Measurements from ENCODE around the gene SPINK9.
"Not testable (repeated sequence)": the region's sequence is repeated elsewhere in the genome, so short reads cannot be mapped to it uniquely, and the experiment has no call there.

The SPINK9 gene, protein sequence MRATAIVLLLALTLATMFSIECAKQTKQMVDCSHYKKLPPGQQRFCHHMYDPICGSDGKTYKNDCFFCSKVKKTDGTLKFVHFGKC

DNA sequence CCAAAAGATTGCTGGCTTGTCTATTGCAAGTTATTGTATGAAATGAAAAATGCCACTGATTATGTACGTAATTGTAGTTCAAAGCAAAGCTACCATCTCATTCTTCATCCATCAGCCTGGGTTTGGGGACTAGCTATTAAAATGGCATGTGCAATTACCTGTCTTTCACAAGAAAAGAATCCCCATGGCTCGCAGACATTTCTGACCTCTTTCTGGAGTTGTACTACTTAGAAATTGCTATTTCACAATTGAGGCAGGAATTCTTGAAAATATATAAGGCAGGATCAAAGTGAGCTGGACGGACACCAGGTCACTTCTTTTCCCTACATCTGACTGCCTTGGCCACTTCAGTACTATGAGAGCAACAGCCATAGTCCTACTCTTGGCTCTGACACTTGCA is at the start of gene SPINK9:
Gene SPINK9 (plus strand): TSS at position 301 of the 400 bp plus-strand sequence. CDS start 55 bp downstream, at position 356.
- no peak for FAIRE-seq

GRCh38 chr5:148290271-148291195 is 44.8 kb upstream of the SPINK9 start:
- FAIRE-seq = no peak

GRCh38 chr5:148297731-148298130 is 37.6 kb upstream of the SPINK9 start:
- no peak for FAIRE-seq

GRCh38 chr5:148306446-148306845 is 28.9 kb upstream of the SPINK9 start:
- FAIRE-seq = no peak

DNA sequence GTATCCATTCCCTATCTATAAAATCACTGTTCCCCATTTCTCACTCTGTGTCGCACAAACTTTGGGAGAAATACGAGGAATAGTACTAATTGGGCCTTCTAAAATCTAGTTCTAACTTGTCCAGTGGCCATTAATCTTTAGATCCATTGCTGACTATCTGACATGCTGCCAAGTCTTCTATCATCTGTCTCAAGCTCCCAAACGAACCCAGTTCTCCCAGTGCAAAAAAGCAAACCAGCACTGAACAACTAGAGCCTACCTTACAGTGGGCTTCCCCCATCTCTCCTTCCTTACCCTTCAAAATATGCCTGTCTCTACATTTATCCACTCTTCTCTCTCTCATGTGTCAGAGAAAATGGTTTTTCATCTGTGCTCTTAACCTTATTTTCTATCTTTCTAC is 26.3 kb upstream of the SPINK9 start:
- no peak for FAIRE-seq

DNA sequence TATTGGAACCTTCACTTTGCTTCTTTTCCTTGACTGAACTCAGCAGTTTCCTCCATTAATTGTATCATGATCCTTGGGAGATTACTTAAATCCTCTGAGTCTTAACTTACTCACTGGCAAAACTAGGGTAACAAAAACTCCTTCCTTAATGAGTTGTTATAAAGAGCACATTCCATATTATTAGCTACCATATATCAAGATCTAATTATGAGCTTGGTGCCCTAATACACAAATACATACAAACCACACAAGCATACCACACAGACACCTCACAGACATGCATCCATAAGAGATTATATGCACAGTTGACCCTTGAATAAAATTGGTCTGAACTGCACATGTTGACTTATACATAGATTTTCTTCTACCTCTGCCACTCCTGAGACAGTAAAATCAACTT is 25.6 kb upstream of the SPINK9 start:
- no peak for FAIRE-seq

DNA sequence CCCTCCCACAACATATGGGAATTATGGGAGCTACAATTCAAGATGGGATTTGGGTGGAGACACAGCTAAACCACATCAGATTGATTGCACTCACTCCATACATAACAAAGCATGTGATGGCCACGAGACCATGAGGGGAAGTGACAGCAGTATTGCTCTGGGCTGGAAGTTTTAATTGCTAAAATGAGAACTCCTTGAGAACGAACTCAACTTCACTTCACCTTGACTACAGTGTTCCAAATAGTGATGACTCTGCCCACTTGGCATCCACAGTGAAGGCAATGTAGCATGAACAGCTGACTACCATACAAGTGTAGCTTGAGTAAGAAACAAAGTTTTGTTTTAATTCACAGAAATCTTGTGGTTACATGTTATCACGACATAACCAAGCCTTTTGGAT is 23.9 kb upstream of the SPINK9 start:
- FAIRE-seq = no peak

DNA sequence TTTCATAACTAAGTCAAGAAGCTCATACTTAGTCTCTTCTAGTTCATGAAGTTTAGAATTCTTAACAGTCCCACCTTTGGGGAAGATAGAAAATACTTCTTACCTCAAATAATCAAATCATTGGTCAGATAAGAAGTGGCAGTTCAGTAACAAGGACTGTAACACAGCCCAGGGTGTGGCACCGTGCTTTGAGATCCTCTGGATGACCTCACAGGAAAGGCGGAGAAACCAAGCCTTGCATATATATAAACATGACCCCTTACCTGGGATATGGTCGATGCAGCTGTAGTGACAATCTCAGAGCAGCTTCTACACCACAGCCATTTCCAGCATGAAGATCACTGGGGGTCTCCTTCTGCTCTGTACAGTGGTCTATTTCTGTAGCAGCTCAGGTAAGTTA is 23.2 kb upstream of the SPINK9 start, which contains the start of gene SPINK7:
Gene SPINK7 (plus strand): TSS at position 271 of the 400 bp plus-strand sequence. CDS start 61 bp downstream, at position 332.
- FAIRE-seq = no peak

DNA sequence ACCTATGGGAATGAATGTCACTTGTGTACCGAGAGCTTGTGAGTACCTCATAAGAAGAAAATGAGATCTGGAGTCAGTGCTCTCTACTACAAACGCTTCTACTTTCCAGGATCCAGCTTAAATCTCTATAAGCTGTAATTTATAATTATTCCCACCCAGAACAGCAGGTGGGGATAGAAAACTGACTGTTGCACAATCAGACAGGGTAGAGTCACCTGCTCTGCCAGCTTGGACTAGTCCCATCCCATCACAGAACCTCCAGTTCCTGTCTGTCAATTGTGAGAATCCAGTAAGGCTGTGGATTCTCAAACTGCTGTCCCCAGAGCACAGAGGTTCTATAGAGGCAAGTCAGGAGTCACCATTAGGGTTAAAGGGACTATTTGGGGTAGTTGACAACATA is 21.2 kb upstream of the SPINK9 start:
- FAIRE-seq = no peak

- no peak for FAIRE-seq
Observed at GRCh38 chr5:148314731-148315130, 20.6 kb upstream of the SPINK9 start.

- FAIRE-seq = not testable (repeated sequence)
Observed at GRCh38 chr5:148320011-148320963, 15.1 kb upstream of the SPINK9 start.

- FAIRE-seq = no peak
Observed at GRCh38 chr5:148333262-148333849, 2.0 kb upstream of the SPINK9 start.

GRCh38 chr5:148336704-148337435 is 1.5 kb downstream of the SPINK9 start:
- no peak for FAIRE-seq

GRCh38 chr5:148342371-148343045 is 7.1 kb downstream of the SPINK9 start:
- FAIRE-seq = no peak

DNA sequence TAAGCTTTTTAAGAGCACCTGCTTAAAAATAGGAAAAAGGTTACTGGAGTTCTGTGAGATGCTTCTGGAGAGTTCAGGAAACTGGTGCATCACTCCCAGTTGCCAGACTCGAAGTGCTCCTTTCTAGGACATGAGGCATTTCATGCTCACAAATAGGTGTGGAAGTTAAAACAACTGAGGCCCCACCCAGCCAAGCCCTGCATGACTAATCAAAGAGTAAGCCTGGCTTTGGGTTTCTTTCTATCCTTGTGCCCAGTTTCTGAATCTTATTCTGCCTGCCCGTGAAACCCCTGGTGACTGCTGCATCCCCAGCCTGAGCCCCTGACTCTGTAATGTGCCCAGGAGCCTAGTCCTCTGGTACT is 7.7 kb downstream of the SPINK9 start:
- no peak for FAIRE-seq

DNA sequence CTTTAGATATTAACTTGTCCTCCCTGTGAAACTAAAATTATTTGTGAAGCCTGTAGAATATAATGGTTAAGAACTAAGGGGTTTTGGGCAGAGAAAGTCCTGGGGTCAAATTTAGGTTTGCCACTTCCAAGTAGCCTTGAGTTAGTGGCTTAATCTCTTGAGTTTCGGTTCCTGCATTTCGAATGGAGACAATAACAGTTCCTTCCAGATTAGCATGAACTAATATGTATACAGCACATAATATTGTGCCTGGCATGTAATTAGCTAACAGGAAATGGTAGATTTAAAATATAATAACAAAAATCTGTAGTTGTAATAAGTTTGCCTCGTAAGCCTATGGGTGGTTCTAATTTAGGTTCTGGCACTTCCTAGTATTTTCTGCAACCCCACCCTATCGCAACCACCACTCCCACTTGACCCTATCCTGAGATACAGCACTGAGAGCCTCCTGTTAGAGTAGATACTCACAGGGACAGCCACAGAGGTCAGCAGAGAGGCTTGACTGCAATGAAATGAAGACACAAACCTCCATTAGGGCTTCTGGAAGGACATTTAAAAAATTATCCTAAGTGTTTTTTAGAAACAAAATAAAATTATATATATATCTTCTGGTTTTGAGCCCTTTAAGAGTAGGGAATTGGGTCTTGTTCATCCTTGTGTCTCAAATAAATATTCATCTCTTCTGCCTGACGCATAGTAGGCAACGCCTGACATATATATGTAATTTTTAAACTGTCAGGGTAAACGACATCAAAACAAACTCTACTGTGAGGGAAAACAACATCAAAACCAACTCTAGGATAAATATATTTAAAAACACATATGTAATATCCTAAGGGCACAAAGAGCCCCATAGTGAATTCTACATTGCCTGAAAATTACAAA is 8.5 kb downstream of the SPINK9 start:
- FAIRE-seq = no peak

DNA sequence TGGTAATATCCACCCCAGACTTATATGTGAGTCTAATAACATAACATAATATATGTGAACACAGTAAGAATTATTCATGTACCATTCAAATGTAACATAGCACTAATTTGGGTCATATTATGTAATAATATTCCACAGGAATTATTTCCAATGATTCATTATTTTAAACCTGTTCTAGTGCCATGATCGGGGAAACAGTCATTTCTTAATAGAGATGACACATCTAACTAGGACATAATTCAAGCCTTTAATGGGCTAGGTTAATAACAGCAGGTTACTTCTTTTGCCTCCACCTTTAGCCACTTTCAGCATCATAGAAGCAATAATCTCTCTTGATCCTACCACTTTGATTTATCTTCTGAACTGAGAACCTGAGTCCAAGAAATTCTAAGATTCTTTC is 12.3 kb downstream of the SPINK9 start:
- no peak for FAIRE-seq

DNA sequence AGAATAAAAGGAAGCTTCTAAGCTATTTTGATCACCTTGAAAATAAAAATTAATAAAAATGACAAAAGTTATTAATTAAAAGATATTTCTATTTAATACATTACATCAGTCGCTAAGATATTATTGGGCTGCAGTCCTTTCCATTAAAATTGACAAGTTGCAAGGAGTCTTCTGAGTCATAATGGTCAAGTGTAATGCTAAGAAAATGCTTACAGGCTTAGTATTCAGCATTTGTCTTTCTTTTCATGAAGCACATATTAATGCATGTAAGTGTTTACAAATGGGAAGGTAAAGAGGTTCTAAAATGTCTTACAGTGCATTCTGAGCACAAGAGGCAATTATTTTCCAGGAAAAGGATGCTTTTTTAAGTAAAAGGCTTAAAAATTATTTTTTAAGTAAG is 17.3 kb downstream of the SPINK9 start:
- no peak for FAIRE-seq

DNA sequence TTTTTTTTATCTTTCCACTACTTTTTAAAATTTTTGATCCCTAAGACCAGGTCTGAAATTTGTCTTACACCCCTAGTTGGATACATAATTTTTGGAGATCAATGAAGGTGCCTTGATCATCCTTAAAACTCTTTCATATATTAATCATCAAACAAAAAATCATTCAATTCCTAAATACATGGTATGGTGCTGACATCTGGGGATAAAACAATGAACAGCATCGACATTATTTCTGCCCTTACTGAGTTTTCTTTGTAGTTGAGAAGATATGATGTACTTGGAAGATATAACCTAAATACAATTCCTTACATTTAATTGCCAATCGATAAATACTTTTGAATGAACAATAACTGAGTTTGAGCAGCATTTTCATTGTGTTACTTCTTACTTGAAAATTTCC is 18.3 kb downstream of the SPINK9 start:
- no peak for FAIRE-seq

- no peak for FAIRE-seq
Observed at GRCh38 chr5:148364343-148364742, 29.0 kb downstream of the SPINK9 start.

Data from colon (tissue), 2 donors.